Measurements from ENCODE around the gene PTPRC.

Gene PTPRC

DNA sequence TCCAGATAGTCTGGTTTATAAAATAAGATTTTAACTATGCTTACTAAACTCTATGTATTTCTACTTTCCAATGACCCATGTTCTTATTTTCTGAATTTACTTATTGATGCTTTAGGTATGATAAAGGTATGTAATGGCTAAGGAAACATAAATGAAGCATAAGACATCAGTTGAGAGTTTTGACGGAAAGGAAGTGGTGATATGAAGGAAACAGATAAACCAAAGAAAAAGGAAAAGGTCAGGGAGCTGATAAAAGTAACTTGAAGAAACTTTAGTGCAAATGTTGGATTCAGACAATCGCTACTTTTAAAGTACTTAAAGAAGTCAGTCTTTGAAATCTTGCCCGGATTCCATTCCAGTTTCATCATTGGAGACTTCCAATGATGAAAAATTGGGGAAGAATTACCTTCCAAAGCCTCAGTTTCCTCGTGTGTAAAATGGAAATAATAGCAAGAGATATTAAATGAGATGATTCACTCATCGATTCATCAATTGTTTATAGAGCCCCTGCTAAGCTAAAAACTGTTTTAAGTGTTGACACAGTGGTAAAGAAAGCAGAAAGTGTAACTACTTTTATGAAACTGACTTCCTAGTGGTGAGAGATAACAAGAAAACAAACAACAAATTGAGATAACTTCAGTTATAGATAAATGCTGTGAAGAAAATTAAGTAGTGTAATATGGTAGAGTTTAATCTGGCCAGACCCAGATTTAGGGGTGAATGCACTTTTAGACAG is 10.6 kb downstream of the PTPRC start:
- TF ChIP-seq, protein P1, sequence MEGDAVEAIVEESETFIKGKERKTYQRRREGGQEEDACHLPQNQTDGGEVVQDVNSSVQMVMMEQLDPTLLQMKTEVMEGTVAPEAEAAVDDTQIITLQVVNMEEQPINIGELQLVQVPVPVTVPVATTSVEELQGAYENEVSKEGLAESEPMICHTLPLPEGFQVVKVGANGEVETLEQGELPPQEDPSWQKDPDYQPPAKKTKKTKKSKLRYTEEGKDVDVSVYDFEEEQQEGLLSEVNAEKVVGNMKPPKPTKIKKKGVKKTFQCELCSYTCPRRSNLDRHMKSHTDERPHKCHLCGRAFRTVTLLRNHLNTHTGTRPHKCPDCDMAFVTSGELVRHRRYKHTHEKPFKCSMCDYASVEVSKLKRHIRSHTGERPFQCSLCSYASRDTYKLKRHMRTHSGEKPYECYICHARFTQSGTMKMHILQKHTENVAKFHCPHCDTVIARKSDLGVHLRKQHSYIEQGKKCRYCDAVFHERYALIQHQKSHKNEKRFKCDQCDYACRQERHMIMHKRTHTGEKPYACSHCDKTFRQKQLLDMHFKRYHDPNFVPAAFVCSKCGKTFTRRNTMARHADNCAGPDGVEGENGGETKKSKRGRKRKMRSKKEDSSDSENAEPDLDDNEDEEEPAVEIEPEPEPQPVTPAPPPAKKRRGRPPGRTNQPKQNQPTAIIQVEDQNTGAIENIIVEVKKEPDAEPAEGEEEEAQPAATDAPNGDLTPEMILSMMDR (IDR thresholded peaks at IDR 0.05; ENCODE audit: borderline replicate concordance, control extremely low read depth, extremely low read depth, insufficient read depth, missing control alignments) = no peak
- in situ Hi-C loops (cut with MboI; ENCODE audit: low sequenced_read_pairs, unreplicated experiment) = loop anchor here (25.0 kb wide), 1 partner anchor 487 kb away; the partner anchor contains the start of gene NEK7
- no peak for DNase-seq (ENCODE audit: low spot score)

DNA sequence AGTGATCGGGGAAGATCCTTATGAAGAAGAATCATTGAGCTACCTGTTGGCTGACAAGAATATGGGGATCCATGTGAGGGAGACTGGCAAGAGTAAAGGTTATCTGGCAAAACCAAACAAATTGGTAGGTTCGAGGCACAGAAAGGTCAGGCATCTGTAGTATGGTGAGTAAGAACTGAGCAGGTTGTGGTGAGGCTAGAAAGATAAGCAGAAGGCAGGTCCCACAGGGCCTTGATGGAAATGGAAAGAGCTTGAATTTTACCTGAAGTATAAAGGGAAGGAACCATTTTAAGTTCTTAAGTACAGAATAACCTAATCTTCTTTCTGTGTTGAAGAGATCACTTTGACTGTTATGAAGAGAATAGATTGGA is 11.1 kb downstream of the PTPRC start:
- TF ChIP-seq, protein P1 (IDR thresholded peaks at IDR 0.05; ENCODE audit: borderline replicate concordance, control extremely low read depth, extremely low read depth, insufficient read depth, missing control alignments) = no peak
- in situ Hi-C loops (cut with MboI; ENCODE audit: low sequenced_read_pairs, unreplicated experiment) = loop anchor here (25.0 kb wide), 1 partner anchor 488 kb away; the partner anchor contains the start of gene NEK7
- no peak for DNase-seq (ENCODE audit: low spot score)

DNA sequence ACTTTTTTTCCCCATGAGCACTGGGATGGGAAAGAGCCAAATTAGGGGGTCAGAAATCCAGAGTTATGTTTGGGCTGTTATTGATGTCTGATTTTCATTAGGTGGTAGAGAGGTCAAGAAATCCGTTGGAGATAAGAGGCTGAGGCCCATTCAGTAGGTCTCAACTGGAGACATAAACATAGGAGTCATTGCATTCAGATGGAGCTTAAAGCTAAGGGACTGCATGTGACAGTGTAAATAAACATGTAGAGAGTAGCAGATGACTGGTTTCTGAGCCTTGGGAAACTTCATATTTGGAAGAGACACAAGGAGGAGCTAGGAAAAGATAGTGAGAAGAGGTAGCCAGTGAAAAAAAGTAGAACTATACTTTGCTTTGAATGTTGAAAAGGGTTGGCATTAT is 11.7 kb downstream of the PTPRC start:
- in situ Hi-C loops (cut with MboI; ENCODE audit: low sequenced_read_pairs, unreplicated experiment) = no loop called here
- no peak for DNase-seq (ENCODE audit: low spot score)
- TF ChIP-seq, protein P1 (IDR thresholded peaks at IDR 0.05; ENCODE audit: borderline replicate concordance, control extremely low read depth, extremely low read depth, insufficient read depth, missing control alignments) = no peak

DNA sequence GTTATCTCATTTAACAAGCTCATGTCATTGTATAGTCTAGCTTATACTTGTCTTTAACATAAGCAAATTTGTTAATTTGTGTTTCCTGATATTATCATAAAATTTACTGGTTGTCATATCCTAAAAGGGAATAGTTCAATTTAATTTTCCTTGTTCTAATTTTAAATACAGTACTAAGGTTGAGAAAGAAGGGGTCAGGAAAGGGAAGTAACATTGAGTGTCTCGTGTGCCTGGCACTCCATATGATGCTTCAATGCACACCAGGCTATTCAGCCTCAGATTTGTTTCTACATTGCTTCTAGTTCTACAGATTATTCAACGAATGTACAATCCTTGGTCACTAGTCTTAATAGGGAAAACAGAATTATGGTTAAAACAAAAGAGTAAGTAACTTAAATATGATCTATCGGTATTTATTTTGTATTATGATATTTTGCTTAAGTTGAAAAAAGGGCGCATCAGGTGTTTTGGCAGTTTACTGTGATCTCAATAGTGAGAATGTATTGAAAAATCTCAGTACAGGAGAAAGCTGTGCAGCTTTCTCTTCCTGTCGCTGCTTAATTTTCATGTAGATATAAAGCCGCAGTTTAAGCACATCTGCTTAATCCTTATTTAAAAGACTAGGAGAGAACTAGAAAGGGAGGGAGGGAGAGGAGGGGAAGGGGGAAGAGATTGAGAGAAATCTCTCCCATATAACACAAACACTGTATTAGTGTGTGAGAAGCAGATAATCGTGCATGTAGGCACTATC is 13.0 kb downstream of the PTPRC start:
- TF ChIP-seq, protein P1 (IDR thresholded peaks at IDR 0.05; ENCODE audit: borderline replicate concordance, control extremely low read depth, extremely low read depth, insufficient read depth, missing control alignments) = no peak
- no peak for DNase-seq (ENCODE audit: low spot score)
- in situ Hi-C loops (cut with MboI; ENCODE audit: low sequenced_read_pairs, unreplicated experiment) = no loop called here

DNA sequence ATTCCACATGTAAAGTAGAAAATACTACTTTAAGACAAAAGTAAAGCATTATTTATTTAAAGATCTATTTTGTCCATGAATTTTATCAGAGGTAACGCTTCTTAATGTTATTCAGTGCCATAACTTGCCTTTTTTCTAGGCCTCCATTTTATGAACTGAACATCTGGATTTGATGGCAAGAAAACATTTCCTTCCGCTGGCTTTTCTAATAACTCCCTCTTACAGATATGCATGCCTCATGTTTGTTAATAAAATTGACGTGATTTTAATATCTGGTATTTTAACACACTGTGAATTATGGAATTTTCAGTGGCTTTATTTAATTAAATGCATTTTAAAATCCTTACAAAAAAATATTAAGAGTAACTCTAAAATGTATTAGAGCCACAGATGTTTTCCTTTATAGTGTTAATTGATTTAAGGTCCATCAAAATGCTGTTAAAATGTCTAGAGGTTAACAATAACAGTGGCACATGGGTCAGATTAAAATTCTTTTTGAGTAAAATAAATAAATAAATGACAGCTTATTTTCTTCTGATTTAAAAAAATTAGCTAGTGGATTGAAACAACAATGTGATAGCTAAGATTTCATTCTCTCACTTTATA is 15.1 kb downstream of the PTPRC start:
- TF ChIP-seq, protein P1 (IDR thresholded peaks at IDR 0.05; ENCODE audit: borderline replicate concordance, control extremely low read depth, extremely low read depth, insufficient read depth, missing control alignments) = no peak
- DNase-seq (ENCODE audit: low spot score) = no peak
- in situ Hi-C loops (cut with MboI; ENCODE audit: low sequenced_read_pairs, unreplicated experiment) = no loop called here

DNA sequence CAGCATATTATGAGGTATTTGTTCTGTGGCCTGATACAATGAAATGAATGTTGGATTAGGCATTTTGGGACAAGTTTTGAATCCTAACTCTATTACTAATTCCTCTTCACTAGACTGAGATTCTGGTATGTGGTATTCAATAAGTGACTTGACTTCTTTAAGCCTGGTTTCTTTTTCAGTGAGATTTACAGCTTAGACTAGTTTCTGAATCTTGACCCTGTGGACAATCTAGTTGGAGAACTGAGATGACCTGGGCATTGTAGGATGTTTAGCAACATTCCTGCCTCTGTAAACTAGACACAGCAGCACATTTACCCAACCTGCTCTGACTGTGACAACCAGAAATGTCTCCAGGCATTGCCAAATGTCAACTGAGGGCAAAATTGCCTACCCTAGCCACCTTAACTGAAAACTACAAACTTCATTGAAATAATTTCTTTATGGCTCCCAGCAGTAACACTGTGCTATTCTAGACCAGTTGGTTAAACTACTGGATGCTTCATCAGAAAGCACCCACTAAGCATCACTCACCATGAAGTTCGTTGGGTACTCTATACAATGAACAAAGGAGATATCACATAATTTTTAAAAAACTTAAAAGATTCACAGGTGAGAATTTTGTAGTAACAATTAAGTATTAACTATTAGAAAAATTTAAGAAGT is 16.8 kb downstream of the PTPRC start:
- TF ChIP-seq, protein P1 (IDR thresholded peaks at IDR 0.05; ENCODE audit: borderline replicate concordance, control extremely low read depth, extremely low read depth, insufficient read depth, missing control alignments) = no peak
- no peak for DNase-seq (ENCODE audit: low spot score)
- in situ Hi-C loops (cut with MboI; ENCODE audit: low sequenced_read_pairs, unreplicated experiment) = no loop called here
